Sigmoid colon (tissue), 7 donors: ENCODE data around the gene KAT7. TPM values are rescaled to one million over a fixed set of nuclear protein-coding genes. Genes with fewer than 3 reads are reported as not detected.
A peak's percentile ranks its signal among the peaks of the same experiment; 100 is the strongest.

Experiments
- DNase-seq: peaks from one replicate; pipeline ENCODE4 v3.0.0-alpha.2; 2019
- H3K27ac ChIP-seq, 4 donors: fragments of 200-600 bp; sonication (generic); one replicate each; pipeline ENCODE4 v1.5.1; 2016 to 2019; ENCODE audit warnings: mild to moderate bottlenecking in 1 of 4
- H3K27me3 ChIP-seq, 3 donors: fragments of 200-600 bp; sonication (generic); one replicate each; pipeline ENCODE4 v1.5.1; 2019; ENCODE audit warnings: mild to moderate bottlenecking in 1 of 3
- H3K36me3 ChIP-seq, 4 donors: fragments of 200-600 bp; sonication (generic); one replicate each; pipeline ENCODE4 v1.5.1; 2016 to 2019
- H3K4me1 ChIP-seq, 4 donors: fragments of 200-600 bp; sonication (generic); one replicate each; pipeline ENCODE4 v1.5.1; 2017 to 2019
- H3K4me3 ChIP-seq, 4 donors: fragments of 200-600 bp; sonication (generic); one replicate each; pipeline ENCODE4 v1.5.1; 2017 to 2019; ENCODE audit warnings: mild to moderate bottlenecking in 2 of 4, moderate library complexity in 1 of 4
- H3K9me3 ChIP-seq, 4 donors: fragments of 200-600 bp in 3 of 4; sonication (generic) in 3 of 4; one replicate each; pipeline versions ENCODE4 v1.5.1 to v1.6.1; 2013 to 2019
- CTCF ChIP-seq, 4 experiments: fragments of 450-650 bp in 3 of 4; fragments of 200-600 bp in 1 of 4; IDR thresholded peaks; one replicate each; pipeline ENCODE4 v1.5.1; 2016 to 2019; ENCODE audit warnings: antibody characterized with exemption in 4 of 4, mild to moderate bottlenecking in 3 of 4, moderate library complexity in 2 of 4
- EP300 ChIP-seq, 4 donors: sonication (generic); formaldehyde crosslinking; IDR thresholded peaks; one replicate each; pipeline ENCODE4 v1.6.1; 2017; ENCODE audit warnings: antibody characterized with exemption in 4 of 4
- POLR2A ChIP-seq, 2 donors: fragments of 450-650 bp; IDR thresholded peaks; one replicate each; pipeline ENCODE4 v1.6.1; 2016; ENCODE audit warnings: antibody characterized with exemption in 2 of 2, mild to moderate bottlenecking in 2 of 2, moderate library complexity in 2 of 2
- POLR2AphosphoS5 ChIP-seq, 4 donors: sonication (generic); formaldehyde crosslinking; IDR thresholded peaks; one replicate each; pipeline ENCODE4 v1.6.1; 2017; ENCODE audit warnings: antibody characterized with exemption in 4 of 4
- WGBS, 2 donors: extraction: QIAGEN DNeasy Blood & Tissue Kit; methylation state at CpG; one replicate each; pipeline ENCODE4 v1.1.7; 2013; 5-methylcytosine and 5-hydroxymethylcytosine counted together
- intact Hi-C: fragments of 100-400 bp; cut with DNase I; formaldehyde crosslinking; loops from one replicate; pipeline ENCODE4 v1.15.1; 2023
- polyA plus RNA-seq, 3 donors: library from polyadenylated mRNA; stranded (reverse); fragments of 200-250 nt; gene quantifications; one replicate each; pipeline ENCODE4 v1.2.3, GENCODE V29; 2013
- total RNA-seq, 4 donors: library from RNA; depleted of rRNA; stranded (reverse); fragments of >200 nt; gene quantifications; one replicate each; pipeline ENCODE4 v1.1.0, GENCODE V29; 2016
- donor health status: healthy with polysubstance abuse.
- donor health status: Bipolar disorder and iron deficiency.
- donor health status: healthy.

KAT7 gene
- total and polyA plus RNA-seq, 7 donors = 6.2 to 34.9 (median 23.8) TPM

DNA sequence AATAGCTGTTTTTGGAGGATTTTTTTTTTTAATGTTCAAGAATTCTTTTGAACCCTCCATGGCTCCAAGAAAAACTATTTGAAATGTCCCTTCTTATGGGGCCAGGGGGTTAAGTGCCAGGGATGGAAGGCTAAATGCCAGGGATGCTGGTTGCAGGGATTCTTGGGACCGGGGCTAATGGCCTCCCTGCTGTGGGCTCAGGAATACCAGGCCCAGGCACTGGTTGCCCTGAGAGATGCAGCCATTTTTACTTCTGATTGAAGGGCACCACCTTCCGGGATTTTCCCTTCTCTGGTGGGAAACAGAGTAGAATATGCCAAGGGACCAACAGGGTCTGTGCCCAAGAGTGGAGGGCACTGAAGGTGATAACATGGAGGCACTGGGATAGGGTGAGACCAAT lies 10.9 kb upstream of the KAT7 start:
- Histone ChIP-seq H3K4me1 (peaks cover 0 to 51% (median 36%) of the 10 kb centered on the region in 4 donors), H3K36me3 (no peaks in the 10 kb centered on the region), H3K27ac (peak overlapping the region; percentile 79 to 89 (median 82)), H3K27me3 (no peaks in the 10 kb centered on the region), H3K9me3 (no peaks in the 10 kb centered on the region), H3K4me3 (no peak overlapping the region)
- TF ChIP-seq POLR2AphosphoS5 (IDR thresholded peaks at IDR 0.05) = no peak
- no peak for TF ChIP-seq CTCF (IDR thresholded peaks at IDR 0.05)
- TF ChIP-seq EP300 (IDR thresholded peaks at IDR 0.05) = no peak
- no peak for TF ChIP-seq POLR2A (IDR thresholded peaks at IDR 0.05)
- WGBS, 2 donors = 79 to 82% methylated on average over 2 of the region's 2 CpGs
- DNase-seq = no peak
- intact Hi-C loops = loop anchor here (5.0 kb wide), 1 partner anchor 50 kb away; no protein-coding TSS in a partner anchor

DNA sequence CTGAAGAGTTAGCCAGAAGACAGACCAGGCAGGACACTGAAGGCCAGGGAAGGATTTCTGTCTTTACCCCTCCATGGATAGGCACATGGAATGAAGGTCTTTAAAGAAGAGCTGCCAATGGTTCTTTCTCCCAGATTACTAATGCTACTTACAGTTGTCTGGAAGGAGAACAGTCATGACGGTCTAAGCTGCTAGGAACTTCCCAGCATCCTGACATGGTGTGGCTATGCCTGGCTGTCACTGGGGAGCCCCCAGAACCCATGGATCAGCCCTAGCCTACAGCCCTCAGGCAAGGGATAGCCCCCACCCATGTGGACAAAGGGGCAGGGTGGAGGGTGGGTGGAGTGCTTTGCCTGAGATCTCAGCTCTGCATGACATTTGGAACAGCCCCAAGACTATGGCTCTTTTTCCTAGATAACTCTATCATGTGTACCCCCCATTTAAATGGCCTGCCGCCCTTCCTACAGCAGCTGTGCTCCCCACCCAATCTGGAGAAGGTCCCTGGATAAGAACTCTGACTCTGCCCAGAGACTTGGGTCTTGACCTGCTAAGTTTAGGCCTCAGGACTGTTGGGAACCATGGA lies 9.2 kb upstream of the KAT7 start:
- Histone ChIP-seq H3K36me3 (no peaks in the 10 kb centered on the region), H3K9me3 (no peaks in the 10 kb centered on the region), H3K27ac (peak overlapping the region; percentile 22 to 87 (median 56)), H3K27me3 (no peaks in the 10 kb centered on the region), H3K4me1 (peaks cover 0 to 68% (median 52%) of the 10 kb centered on the region in 4 donors), H3K4me3 (no peak overlapping the region)
- DNase-seq = no peak
- no peak for TF ChIP-seq POLR2A (IDR thresholded peaks at IDR 0.05)
- no peak for TF ChIP-seq CTCF (IDR thresholded peaks at IDR 0.05)
- no peak for TF ChIP-seq EP300 (IDR thresholded peaks at IDR 0.05)
- TF ChIP-seq POLR2AphosphoS5 (IDR thresholded peaks at IDR 0.05) = no peak
- WGBS, 2 donors = 88 to 94% methylated on average over 2 of the region's 2 CpGs
- intact Hi-C loops = loop anchor here (1.0 to 5.0 kb wide), 3 partner anchors 52 to 212 kb away; no protein-coding TSS in a partner anchor

GRCh38 chr17:49779739-49780231 lies 8.7 kb upstream of the KAT7 start:
- WGBS, 2 donors = 16 to 17% methylated on average over 2 of the region's 2 CpGs
- intact Hi-C loops = loop anchor here (1.0 to 5.0 kb wide), 3 partner anchors 52 to 213 kb away; no protein-coding TSS in a partner anchor
- H3K27me3 ChIP-seq = no peaks in the 10 kb centered on the region
- no peak for DNase-seq
- no peak overlapping the region for H3K4me3 ChIP-seq
- no peaks in the 10 kb centered on the region for H3K9me3 ChIP-seq
- H3K36me3 ChIP-seq = no peaks in the 10 kb centered on the region
- peak overlapping the region; percentile 25 to 87 (median 56) for H3K27ac ChIP-seq
- peaks cover 0 to 73% (median 57%) of the 10 kb centered on the region in 4 donors for H3K4me1 ChIP-seq
- TF ChIP-seq POLR2AphosphoS5 (IDR thresholded peaks at IDR 0.05) = peak in 1 of 4 donors; percentile 29
- no peak for TF ChIP-seq EP300 (IDR thresholded peaks at IDR 0.05)
- TF ChIP-seq POLR2A (IDR thresholded peaks at IDR 0.05) = no peak
- peak in 3 of 4 experiments; percentile 43 to 62 (median 54) for TF ChIP-seq CTCF (IDR thresholded peaks at IDR 0.05)

- Histone ChIP-seq H3K4me1 (peaks cover 0 to 55% (median 40%) of the 10 kb centered on the region in 4 donors), H3K9me3 (no peaks in the 10 kb centered on the region), H3K27ac (peak overlapping the region; percentile 76 to 87 (median 80)), H3K36me3 (no peaks in the 10 kb centered on the region), H3K27me3 (no peaks in the 10 kb centered on the region), H3K4me3 (no peak overlapping the region)
- 56 to 70% methylated on average over 3 of the region's 3 CpGs for WGBS, 2 donors
- no peak for TF ChIP-seq POLR2A (IDR thresholded peaks at IDR 0.05)
- TF ChIP-seq EP300 (IDR thresholded peaks at IDR 0.05) = no peak
- peak; percentile 89 for DNase-seq
- intact Hi-C loops = no loop called here
Measured at GRCh38 chr17:49783071-49783715, 5.3 kb upstream of the KAT7 start.

DNA sequence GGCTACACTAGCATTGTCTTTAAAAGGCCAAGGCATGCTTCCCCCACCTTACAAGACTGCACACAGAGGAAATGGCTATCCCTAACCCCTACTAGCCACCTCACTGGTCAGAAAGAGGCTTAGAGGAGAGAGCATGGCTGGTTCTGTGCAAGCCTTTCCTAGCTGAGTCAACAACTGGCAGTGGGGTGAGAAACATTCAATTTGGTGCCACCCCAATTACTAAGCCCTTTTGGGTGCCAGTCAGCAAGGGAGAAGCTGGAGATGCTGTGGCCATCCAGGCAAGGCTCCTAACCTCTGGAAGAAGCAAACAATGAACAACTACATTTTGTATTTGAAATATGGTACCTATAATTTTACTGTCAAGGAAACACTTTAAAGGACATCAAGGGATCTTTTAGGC lies 4.7 kb upstream of the KAT7 start:
- H3K27ac ChIP-seq = peak overlapping the region; percentile 76 to 87 (median 80)
- H3K36me3 ChIP-seq = no peaks in the 10 kb centered on the region
- H3K4me3 ChIP-seq = no peak overlapping the region
- no peak for DNase-seq
- peaks cover 0 to 51% (median 40%) of the 10 kb centered on the region in 4 donors for H3K4me1 ChIP-seq
- TF ChIP-seq CTCF (IDR thresholded peaks at IDR 0.05) (no peak), EP300 (IDR thresholded peaks at IDR 0.05) (no peak), POLR2AphosphoS5 (IDR thresholded peaks at IDR 0.05) (no peak), POLR2A (IDR thresholded peaks at IDR 0.05) (no peak)
- no peaks in the 10 kb centered on the region for H3K27me3 ChIP-seq
- no peaks in the 10 kb centered on the region for H3K9me3 ChIP-seq
- intact Hi-C loops = no loop called here
